WTC11 (cell line): Measurements from ENCODE around the gene PRCC. TPM values are rescaled to one million over a fixed set of nuclear protein-coding genes. Genes with fewer than 3 reads are reported as not detected.

Experiments used
- ATAC-seq: fragments of 200-7000 bp; cut with Tn5 transposase; 2 replicates; pipeline ENCODE4 v1.10.0; 2021; ENCODE audit warnings: mild to moderate bottlenecking, moderate library complexity
- CTCF ChIA-PET: fragments of 300-600 bp; sonication (Branson Sonifier 250); formaldehyde crosslinking; loops from one replicate; lab custom pipeline; 2021; ENCODE audit warnings: antibody characterized with exemption; lab: Charles Lee
- POLR2A ChIA-PET: fragments of 350-600 bp; sonication (Branson Sonifier 250); formaldehyde crosslinking; loops from one replicate; lab custom pipeline; 2021; ENCODE audit warnings: antibody characterized with exemption; lab: Charles Lee
- DNase-seq: peaks from one replicate; pipeline ENCODE4 v3.0.0; 2021; ENCODE audit warnings: low spot score
- H3K27ac Mint-ChIP-seq: 2 replicates; pipeline ENCODE4 v1.8.0; 2021; ENCODE audit warnings: mixed read lengths
- H3K27me3 Mint-ChIP-seq: 2 replicates; pipeline ENCODE4 v1.8.0; 2021; ENCODE audit warnings: low read depth, mild to moderate bottlenecking, moderate library complexity, mixed read lengths
- H3K36me3 Mint-ChIP-seq: 2 replicates; pipeline ENCODE4 v1.8.0; 2021; ENCODE audit warnings: mixed read lengths
- H3K4me1 Mint-ChIP-seq: 2 replicates; pipeline ENCODE4 v1.8.0; 2022; ENCODE audit warnings: mixed read lengths
- H3K4me3 Mint-ChIP-seq: 2 replicates; pipeline ENCODE4 v1.8.0; 2021; ENCODE audit warnings: mild to moderate bottlenecking, moderate library complexity, mixed read lengths
- H3K9me3 Mint-ChIP-seq: 2 replicates; pipeline ENCODE4 v1.8.0; 2021; ENCODE audit warnings: mixed read lengths
- E2F1 ChIP-seq: sonication (generic); formaldehyde crosslinking; IDR thresholded peaks from 2 replicates; pipeline ENCODE4 v1.8.0; 2022; ENCODE audit warnings: mild to moderate bottlenecking, missing genetic modification reagents
- E2F5 ChIP-seq: sonication (generic); formaldehyde crosslinking; IDR thresholded peaks from 2 replicates; pipeline ENCODE4 v1.8.1; 2022; ENCODE audit warnings: mild to moderate bottlenecking, moderate library complexity, missing genetic modification reagents
- ESRRA ChIP-seq: sonication (generic); formaldehyde crosslinking; IDR thresholded peaks from 2 replicates; pipeline ENCODE4 v1.8.1; 2022; ENCODE audit warnings: mild to moderate bottlenecking, missing genetic modification reagents, borderline replicate concordance
- ETV6 ChIP-seq: sonication (generic); formaldehyde crosslinking; IDR thresholded peaks from 2 replicates; pipeline ENCODE4 v1.8.1; 2022; ENCODE audit warnings: mild to moderate bottlenecking, missing genetic modification reagents
- GRHL2 ChIP-seq: fragments of 250-450 bp; sonication (Bioruptor Pico); IDR thresholded peaks from 2 replicates; pipeline ENCODE4 v1.8.0; 2022; ENCODE audit warnings: mild to moderate bottlenecking, moderate library complexity; ENCODE audit not compliant: insufficient replicate concordance, severe bottlenecking
- GTF2I ChIP-seq: fragments of 250-450 bp; sonication (Bioruptor Pico); conservative IDR thresholded peaks from 2 replicates; pipeline ENCODE4 v1.4.0; 2021; ENCODE audit warnings: mild to moderate bottlenecking
- IRF2 ChIP-seq: sonication (generic); formaldehyde crosslinking; IDR thresholded peaks from 2 replicates; pipeline ENCODE4 v1.8.0; 2022; ENCODE audit warnings: low read depth, missing genetic modification reagents, borderline replicate concordance
- JAZF1 ChIP-seq: fragments of 250-450 bp; sonication (Bioruptor Pico); IDR thresholded peaks from 2 replicates; pipeline ENCODE4 v1.9.0; 2021; ENCODE audit warnings: moderate library complexity, mild to moderate bottlenecking, inconsistent platforms
- JUN ChIP-seq: sonication (generic); formaldehyde crosslinking; IDR thresholded peaks from 2 replicates; pipeline ENCODE4 v1.8.0; 2023; ENCODE audit warnings: mild to moderate bottlenecking, missing genetic modification reagents
- NFYB ChIP-seq: sonication (generic); formaldehyde crosslinking; conservative IDR thresholded peaks from 2 replicates; pipeline ENCODE4 v1.8.0; 2022; ENCODE audit warnings: low read depth, missing genetic modification reagents
- STAT6 ChIP-seq: sonication (generic); formaldehyde crosslinking; conservative IDR thresholded peaks from 2 replicates; pipeline ENCODE4 v1.8.1; 2023; ENCODE audit warnings: mild to moderate bottlenecking, low read depth, missing genetic modification reagents, moderate library complexity
- TEAD4 ChIP-seq: sonication (generic); formaldehyde crosslinking; IDR thresholded peaks from 2 replicates; pipeline ENCODE4 v1.8.0; 2022; ENCODE audit warnings: mild to moderate bottlenecking, missing genetic modification reagents
- ZBTB21 ChIP-seq: sonication (generic); formaldehyde crosslinking; IDR thresholded peaks from 2 replicates; pipeline ENCODE4 v1.8.1; 2023; ENCODE audit warnings: mild to moderate bottlenecking, missing genetic modification reagents, borderline replicate concordance
- total RNA-seq: library from RNA; stranded (reverse); gene quantifications from 3 replicates; pipeline ENCODE4 v1.2.3, GENCODE V29; 2021
- TF ChIP-seq, protein P1 (sequence below): fragments of 200-600 bp; IDR thresholded peaks from 2 replicates; pipeline ENCODE4 v1.8.0; 2022; ENCODE audit warnings: antibody characterized with exemption
- TF ChIP-seq, protein P2 (sequence below): fragments of 250-450 bp; sonication (Bioruptor Pico); IDR thresholded peaks from 2 replicates; pipeline ENCODE4 v1.9.0; 2021; ENCODE audit warnings: mild to moderate bottlenecking
- TF ChIP-seq, protein P3 (sequence below): sonication (generic); formaldehyde crosslinking; IDR thresholded peaks from 2 replicates; pipeline ENCODE4 v1.8.0; 2022; ENCODE audit warnings: mild to moderate bottlenecking, missing genetic modification reagents
- TF ChIP-seq, protein P4 (sequence below): fragments of 250-450 bp; sonication (Bioruptor Pico); IDR thresholded peaks from 2 replicates; pipeline ENCODE4 v2.1.2; 2022; ENCODE audit warnings: mild to moderate bottlenecking, moderate library complexity

PRCC gene
- total RNA-seq, 1 experiment from 2014 or later = 97.4 TPM

GRCh38 chr1:156772222-156772621, 4.9 kb downstream of the PRCC start:
- TF ChIP-seq ETV6 (CRISPR knock-in tag) (no peak), JUN (CRISPR knock-in tag) (no peak), E2F1 (CRISPR knock-in tag) (no peak), STAT6 (CRISPR knock-in tag) (no peak), GTF2I (no peak), JAZF1 (no peak), IRF2 (no peak), ESRRA (CRISPR knock-in tag) (no peak)
- TF ChIP-seq, protein P1, sequence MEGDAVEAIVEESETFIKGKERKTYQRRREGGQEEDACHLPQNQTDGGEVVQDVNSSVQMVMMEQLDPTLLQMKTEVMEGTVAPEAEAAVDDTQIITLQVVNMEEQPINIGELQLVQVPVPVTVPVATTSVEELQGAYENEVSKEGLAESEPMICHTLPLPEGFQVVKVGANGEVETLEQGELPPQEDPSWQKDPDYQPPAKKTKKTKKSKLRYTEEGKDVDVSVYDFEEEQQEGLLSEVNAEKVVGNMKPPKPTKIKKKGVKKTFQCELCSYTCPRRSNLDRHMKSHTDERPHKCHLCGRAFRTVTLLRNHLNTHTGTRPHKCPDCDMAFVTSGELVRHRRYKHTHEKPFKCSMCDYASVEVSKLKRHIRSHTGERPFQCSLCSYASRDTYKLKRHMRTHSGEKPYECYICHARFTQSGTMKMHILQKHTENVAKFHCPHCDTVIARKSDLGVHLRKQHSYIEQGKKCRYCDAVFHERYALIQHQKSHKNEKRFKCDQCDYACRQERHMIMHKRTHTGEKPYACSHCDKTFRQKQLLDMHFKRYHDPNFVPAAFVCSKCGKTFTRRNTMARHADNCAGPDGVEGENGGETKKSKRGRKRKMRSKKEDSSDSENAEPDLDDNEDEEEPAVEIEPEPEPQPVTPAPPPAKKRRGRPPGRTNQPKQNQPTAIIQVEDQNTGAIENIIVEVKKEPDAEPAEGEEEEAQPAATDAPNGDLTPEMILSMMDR = no peak
- TF ChIP-seq, protein P2, sequence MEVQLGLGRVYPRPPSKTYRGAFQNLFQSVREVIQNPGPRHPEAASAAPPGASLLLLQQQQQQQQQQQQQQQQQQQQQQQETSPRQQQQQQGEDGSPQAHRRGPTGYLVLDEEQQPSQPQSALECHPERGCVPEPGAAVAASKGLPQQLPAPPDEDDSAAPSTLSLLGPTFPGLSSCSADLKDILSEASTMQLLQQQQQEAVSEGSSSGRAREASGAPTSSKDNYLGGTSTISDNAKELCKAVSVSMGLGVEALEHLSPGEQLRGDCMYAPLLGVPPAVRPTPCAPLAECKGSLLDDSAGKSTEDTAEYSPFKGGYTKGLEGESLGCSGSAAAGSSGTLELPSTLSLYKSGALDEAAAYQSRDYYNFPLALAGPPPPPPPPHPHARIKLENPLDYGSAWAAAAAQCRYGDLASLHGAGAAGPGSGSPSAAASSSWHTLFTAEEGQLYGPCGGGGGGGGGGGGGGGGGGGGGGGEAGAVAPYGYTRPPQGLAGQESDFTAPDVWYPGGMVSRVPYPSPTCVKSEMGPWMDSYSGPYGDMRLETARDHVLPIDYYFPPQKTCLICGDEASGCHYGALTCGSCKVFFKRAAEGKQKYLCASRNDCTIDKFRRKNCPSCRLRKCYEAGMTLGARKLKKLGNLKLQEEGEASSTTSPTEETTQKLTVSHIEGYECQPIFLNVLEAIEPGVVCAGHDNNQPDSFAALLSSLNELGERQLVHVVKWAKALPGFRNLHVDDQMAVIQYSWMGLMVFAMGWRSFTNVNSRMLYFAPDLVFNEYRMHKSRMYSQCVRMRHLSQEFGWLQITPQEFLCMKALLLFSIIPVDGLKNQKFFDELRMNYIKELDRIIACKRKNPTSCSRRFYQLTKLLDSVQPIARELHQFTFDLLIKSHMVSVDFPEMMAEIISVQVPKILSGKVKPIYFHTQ (CRISPR knock-in tag) = no peak
- TF ChIP-seq, protein P3, sequence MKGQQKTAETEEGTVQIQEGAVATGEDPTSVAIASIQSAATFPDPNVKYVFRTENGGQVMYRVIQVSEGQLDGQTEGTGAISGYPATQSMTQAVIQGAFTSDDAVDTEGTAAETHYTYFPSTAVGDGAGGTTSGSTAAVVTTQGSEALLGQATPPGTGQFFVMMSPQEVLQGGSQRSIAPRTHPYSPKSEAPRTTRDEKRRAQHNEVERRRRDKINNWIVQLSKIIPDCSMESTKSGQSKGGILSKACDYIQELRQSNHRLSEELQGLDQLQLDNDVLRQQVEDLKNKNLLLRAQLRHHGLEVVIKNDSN (CRISPR knock-in tag) = no peak
- TF ChIP-seq, protein P4, sequence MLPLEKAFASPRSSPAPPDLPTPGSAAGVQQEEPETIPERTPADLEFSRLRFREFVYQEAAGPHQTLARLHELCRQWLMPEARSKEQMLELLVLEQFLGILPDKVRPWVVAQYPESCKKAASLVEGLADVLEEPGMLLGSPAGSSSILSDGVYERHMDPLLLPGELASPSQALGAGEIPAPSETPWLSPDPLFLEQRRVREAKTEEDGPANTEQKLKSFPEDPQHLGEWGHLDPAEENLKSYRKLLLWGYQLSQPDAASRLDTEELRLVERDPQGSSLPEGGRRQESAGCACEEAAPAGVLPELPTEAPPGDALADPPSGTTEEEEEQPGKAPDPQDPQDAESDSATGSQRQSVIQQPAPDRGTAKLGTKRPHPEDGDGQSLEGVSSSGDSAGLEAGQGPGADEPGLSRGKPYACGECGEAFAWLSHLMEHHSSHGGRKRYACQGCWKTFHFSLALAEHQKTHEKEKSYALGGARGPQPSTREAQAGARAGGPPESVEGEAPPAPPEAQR = no peak

GRCh38 chr1:156772728-156773497, 5.6 kb downstream of the PRCC start:
- CTCF ChIA-PET = interaction anchor here (1.0 to 2.3 kb wide), 4 partner anchors 21 to 149 kb away, joined by 3 to 6 read pairs (median 4); no protein-coding TSS in a partner anchor
- Mint-ChIP-seq H3K4me1 (peaks cover 27% of the 10 kb centered on the region), H3K27me3 (no peaks in the 10 kb centered on the region), H3K36me3 (peaks cover 16% of the 10 kb centered on the region), H3K9me3 (no peaks in the 10 kb centered on the region), H3K27ac (peak overlapping the region; percentile 46; the same call in 1 of the 2 replicates), H3K4me3 (no peak overlapping the region)
- POLR2A ChIA-PET = no interaction called here
- no peak for DNase-seq
- ATAC-seq = no peak
- no peak for TF ChIP-seq E2F5 (CRISPR knock-in tag)
- TF ChIP-seq STAT6 (CRISPR knock-in tag) = no peak
- no peak for TF ChIP-seq ZBTB21 (CRISPR knock-in tag)
- no peak for TF ChIP-seq NFYB (CRISPR knock-in tag)
- no peak for TF ChIP-seq TEAD4
- no peak for TF ChIP-seq GRHL2

More at GRCh38 chr1:156772222-156772621, 4.9 kb downstream of the PRCC start:
- no peaks in the 10 kb centered on the region for H3K27me3 Mint-ChIP-seq
- no peak overlapping the region; the same call in 1 of the 2 replicates for H3K27ac Mint-ChIP-seq
- POLR2A ChIA-PET = interaction anchor here (0.6 kb wide), 1 partner anchor 8 kb away, joined by 4 read pairs; no protein-coding TSS in a partner anchor
- peaks cover 27% of the 10 kb centered on the region for H3K4me1 Mint-ChIP-seq
- H3K4me3 Mint-ChIP-seq = no peak overlapping the region
- DNase-seq = no peak
- H3K36me3 Mint-ChIP-seq = peaks cover 16% of the 10 kb centered on the region
- ATAC-seq = no peak
- H3K9me3 Mint-ChIP-seq = no peaks in the 10 kb centered on the region
- CTCF ChIA-PET = interaction anchor here (0.6 to 2.3 kb wide), 4 partner anchors 20 to 95 kb away, joined by 3 to 6 read pairs (median 4); partner anchors contain the start of genes MRPL24 and NES
